Hematopoietic multipotent progenitor cell treated with erythropoietin and hydrocortisone succinate and interleukin-3 and kit ligand, for 8 days (in vitro differentiated cells): Measurements from ENCODE around the gene POLR1A.
"Not testable (repeated sequence)": the region's sequence is repeated elsewhere in the genome, so short reads cannot be mapped to it uniquely, and the experiment has no call there.

Source experiments
- DNase-seq: peaks from one replicate; pipeline ENCODE4 v3.0.0-alpha.2; 2015

The POLR1A gene

GRCh38 chr2:85995648-85996529, 109.8 kb downstream of the POLR1A start:
- no peak for DNase-seq

DNA sequence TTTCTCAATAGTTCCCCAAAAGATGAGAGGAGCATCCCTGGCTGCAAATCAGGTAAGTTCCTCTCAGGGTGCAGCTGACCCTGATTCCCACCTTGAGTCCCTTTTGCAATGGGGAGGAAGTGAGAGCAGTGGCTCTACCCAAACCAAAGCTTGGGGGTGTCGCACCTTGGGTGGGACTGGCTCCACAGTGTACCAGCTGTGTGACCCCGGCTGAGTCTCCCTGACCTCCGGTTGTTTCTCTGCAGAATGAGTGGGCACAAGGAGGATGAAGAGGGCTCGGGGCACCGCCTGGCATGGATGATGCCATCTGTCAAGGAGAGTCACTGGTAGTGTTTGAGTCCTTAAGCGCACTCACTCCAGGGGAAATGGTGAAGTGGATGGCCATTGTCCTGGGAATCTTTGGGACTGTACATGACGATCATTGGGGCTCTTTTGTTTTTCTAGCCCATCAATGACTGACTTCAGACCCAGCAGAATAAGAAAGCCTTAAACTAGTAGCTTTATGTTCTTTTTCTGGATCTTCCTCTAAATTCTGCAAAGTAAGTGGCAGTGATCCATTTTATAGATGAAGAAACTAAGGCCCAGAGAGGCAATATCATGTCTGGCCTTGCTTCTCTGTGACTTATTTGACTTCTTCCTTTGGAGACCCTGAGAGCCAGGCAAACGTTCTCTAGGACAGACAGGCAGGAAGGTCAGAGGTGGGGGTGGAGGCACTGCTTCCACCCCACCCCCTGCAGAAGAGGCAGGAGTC, 110.6 kb downstream of the POLR1A start:
- DNase-seq: no peak

DNA sequence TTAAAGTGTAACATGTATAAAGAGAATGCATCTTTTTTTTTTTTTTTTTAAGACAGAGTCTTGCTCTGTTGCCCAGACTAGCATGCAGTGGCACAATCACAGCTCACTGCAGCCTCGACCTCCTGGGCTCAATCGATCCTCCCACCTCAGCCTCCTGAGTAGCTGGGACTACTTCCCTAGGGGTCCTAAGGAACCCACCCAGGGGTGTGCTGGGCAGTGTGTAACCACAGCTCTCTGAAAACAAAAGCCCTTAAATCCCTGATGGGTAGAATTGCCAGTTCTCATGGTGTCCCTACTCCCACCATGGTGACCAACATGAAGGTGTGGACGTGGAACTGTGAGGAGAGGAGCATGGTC, 111.3 kb downstream of the POLR1A start:
- DNase-seq: no peak

DNA sequence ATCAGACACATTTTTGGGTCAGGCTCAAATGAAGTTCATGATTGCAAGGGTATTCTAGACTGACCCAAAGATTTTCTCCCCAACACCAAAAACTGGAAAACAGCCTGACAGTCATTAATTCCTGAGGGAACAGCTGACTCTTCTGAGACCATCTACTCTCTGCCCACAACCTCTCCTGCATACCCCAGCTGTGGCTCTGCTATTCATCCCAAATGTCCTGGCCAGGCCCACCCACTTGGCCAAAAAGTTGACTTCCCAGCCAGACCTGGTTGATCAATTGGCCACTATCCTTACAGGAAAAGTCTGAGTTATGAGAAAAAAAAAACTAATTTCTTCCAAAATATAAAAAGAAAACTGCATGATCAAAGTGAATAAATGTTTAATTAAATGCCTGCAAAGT, 113.1 kb downstream of the POLR1A start:
- no peak for DNase-seq

DNA sequence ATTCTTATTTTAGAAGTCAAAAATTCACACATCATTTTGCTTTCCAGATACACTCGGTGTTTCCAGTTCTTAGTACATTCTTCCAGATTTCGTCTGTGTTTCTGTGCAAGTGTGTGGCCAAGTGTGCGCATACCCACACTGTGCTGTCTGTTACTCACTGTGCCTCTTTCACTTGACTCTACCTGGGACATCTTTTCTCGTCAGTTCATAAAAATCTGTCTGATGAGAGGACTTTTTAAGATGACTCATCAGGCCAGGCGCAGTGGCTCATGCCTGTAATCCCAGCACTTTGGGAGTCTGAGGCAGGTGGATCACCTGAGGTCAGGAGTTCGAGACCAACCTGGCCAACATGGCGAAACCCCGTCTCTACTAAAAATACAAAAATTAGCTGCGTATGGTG, 113.6 kb downstream of the POLR1A start:
- DNase-seq: not testable (repeated sequence)

GRCh38 chr2:85990084-85990483, 115.6 kb downstream of the POLR1A start:
- no peak for DNase-seq

- DNase-seq: no peak
Measured at GRCh38 chr2:85989288-85989865, 116.3 kb downstream of the POLR1A start.

- no peak for DNase-seq
Measured at GRCh38 chr2:85988914-85989270, 116.8 kb downstream of the POLR1A start.

DNA sequence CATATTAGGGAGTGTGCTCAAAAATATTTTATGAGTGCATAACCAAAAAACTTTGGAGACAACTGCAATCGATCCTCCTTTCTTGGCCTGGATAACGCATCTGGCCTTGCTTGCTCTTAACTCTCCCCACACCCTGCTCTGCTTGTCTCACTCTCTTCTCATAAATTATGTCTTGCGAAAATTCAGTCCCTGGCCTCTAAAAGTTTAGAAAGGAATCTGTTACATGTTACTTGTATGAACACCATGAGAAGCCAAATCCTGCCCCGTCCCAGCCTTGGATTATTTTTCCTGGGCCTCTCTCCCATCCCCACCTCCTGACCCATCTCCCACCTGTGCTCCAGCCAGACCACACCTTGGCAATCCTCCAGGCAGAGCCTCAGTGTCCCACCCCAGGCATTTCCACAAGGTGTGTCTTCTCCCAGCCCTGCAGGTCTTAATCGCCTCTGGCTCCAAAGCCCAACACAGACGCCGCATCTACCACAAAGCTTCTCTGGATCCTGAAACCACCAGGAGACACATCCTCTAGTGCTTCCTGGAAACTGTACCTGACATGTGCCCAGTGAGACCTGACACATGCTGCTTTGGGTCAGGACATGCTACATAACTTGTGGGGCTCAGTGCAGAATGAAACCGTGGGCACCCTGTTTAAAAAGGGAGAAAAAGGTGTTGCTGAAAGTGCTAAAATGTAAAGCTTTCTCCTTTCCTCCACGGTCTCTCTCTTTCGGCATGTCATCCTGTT, 117.3 kb downstream of the POLR1A start:
- no peak for DNase-seq

- no peak for DNase-seq
Measured at GRCh38 chr2:85987266-85988174, 118.2 kb downstream of the POLR1A start.

- DNase-seq: no peak
Measured at GRCh38 chr2:85986121-85986520, 119.6 kb downstream of the POLR1A start.

DNA sequence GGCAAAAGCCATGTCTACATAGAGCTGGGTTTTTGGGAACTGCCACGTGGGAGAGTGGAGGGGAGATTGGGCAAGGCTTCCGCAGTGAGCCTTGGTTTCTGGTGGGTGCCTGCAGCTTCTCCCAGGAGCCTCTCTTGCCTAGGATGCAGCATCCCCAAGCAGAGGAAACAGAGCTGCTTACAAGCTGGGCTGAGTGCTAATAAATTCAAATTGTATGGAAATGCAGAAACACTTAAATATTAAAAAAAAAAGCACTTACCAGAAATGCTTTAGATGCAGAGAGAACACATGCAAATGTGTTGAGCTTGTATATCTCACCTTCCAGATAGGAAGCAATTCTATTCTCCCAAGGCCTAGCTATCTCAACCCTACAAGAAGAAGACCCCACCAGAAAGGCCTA, 120.9 kb downstream of the POLR1A start:
- no peak for DNase-seq

GRCh38 chr2:85983766-85984165, 121.9 kb downstream of the POLR1A start:
- no peak for DNase-seq

- DNase-seq: no peak
Measured at GRCh38 chr2:85981579-85982247, 124.0 kb downstream of the POLR1A start.

DNA sequence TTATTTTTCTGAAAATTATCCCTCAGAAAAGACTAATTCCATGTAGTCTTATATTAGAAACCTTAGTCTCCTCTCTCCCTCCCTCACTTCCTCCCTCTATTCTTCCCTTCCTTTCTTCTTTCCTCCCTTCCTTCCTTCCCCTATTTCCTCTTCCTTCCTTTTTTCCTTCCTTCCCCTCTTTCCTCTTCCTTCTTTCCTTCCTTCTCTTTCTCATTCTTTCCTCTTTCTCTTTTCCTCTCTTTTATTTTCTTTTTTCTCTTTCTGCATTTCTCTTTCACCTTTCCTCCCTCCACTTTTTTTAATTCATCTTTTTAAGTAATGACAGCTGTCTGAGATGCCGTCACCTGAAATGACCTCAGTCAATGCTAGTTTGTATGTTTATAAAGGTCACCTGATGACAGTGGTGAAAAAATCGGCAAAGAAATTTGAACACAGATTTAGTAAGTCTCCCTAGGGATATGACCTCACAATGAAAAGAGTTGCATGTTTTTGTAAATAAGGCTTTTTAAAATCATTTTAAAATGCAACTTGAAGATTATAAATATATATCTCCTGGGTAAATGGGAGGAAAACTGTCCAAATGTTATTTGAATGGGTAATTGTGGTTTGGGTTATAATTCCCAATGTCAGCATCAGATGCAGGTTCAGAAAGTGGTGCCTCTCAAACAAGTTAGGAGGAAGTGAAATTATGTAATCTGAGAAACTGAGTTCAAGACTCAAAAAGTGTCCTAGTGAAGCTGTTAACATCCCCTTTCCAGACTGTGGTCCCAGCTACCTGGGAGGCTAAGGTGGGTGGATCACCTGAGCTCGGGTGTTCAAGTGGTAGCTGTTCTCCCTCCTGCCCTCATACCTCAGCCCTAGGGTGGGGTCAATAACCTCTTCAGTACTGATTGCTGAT, 126.6 kb downstream of the POLR1A start:
- DNase-seq: no peak

DNA sequence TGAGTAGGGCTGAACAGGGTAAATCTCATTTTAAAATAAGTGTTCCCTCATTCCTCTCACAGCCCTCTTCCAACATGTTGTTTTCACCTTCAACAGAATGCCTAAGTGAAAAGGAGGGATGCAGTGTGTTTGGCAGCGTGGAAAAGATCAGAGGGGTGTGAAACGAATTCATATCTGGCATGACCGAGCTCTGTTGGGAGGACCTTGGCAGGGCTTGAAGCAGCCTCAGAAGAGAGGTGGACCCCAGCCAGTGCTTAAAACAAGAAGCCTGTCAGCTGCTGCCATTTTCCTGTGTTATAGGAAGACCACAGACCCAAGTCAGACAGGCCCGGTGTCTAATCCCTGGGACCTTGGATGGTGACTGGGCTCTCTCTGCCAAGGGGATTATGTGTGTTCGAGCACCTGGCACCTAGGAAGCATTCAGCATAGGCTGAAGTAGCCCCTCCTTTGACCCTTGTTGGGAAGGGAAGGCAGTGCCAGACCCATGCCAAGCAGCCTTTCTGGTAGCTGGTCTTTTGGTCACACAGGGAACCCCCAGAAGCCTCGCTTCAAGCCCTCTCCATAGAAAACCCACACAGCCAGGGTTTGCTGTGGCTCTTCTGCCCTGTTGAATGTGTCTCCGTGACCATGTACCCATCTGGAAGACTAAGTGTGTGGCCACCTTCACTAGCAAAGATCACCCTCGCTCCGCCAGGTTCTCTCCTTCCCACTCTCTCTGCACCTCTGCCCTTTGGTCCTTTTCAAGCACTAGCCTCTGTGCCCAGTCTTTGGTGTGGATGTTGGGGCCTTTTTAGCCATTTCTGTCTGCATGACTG, 129.4 kb downstream of the POLR1A start:
- DNase-seq: no peak

DNA sequence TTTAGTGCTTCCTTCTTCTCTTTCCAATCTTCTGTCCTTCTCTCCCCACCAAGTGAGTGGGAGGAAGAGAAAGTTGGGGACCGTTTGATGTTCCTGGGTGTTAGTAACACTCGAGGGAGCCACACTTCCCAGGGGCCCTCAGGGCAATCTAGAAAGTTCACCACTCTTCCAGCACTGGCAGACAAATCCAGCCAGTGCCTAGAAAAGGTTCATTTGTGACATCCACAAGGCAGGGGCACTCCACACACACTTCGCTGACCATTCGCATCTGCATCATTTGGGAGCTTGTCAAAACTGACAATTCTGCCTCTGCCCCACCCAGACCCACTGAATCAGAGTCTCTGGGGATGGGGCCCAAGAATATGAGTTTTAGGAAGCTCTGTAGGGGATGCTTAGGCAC, 130.1 kb downstream of the POLR1A start:
- DNase-seq: no peak

GRCh38 chr2:85974390-85974789, 131.3 kb downstream of the POLR1A start:
- DNase-seq: no peak

DNA sequence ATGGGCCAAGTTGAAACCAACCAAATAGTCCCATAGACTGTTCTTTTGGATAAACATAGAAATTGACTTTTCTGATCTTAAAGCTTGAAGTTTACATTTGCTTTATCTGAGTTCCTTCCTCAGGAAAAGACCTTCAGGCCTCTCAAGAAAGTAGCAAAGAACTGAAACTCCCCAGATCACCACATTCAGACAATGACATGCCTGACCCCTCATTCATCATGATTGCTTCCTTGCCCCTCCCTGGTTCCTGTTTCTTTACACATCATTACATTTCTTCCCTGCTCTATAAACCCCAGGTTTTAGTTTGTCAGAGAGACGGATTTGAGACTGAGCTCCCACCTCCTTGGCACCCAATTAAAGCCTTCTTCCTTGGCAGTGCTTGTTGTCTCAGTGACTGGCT, 133.3 kb downstream of the POLR1A start:
- no peak for DNase-seq

DNA sequence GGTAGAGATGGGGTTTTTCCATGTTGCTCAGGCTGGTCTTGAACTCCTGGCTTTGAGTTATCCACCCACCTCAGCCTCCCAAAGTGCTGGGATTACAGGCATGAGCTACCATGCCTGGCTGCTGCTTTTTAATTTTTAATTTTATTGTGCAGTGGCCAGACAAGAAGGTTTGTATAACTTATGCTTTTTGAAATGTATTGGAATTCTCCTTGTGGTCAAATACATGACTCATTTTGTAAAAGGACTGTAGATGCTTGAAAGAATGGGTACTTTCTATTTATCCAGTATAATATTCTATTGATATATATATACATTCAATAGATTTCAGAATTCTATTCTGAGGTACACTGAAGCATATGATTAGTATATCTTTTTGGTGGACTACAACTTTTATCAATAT, 134.3 kb downstream of the POLR1A start:
- no peak for DNase-seq
